Measurements from ENCODE around the gene MKRN2. TPM values are rescaled to one million over a fixed set of nuclear protein-coding genes. Genes with fewer than 3 reads are reported as not detected.

MKRN2 gene
- total and polyA plus RNA-seq, 7 donors: 11.6 to 37.4 (median 27.4) TPM

GRCh38 chr3:12633108-12633507, 76.2 kb downstream of the MKRN2 start:
- TF ChIP-seq EP300 (IDR thresholded peaks at IDR 0.05) (no peak), POLR2A (IDR thresholded peaks at IDR 0.05) (no peak), CTCF (IDR thresholded peaks at IDR 0.05) (no peak), POLR2AphosphoS5 (IDR thresholded peaks at IDR 0.05) (no peak)
- H3K27ac ChIP-seq: no peak overlapping the region
- intact Hi-C loops (cut with DNase I): no loop called here
- no peaks in the 10 kb centered on the region for H3K36me3 ChIP-seq
- H3K9me3 ChIP-seq: no peaks in the 10 kb centered on the region
- no peak for DNase-seq
- H3K4me3 ChIP-seq: no peak overlapping the region
- no peaks in the 10 kb centered on the region for H3K27me3 ChIP-seq
- peaks cover 0 to 37% (median 25%) of the 10 kb centered on the region in 4 donors for H3K4me1 ChIP-seq
- 92 to 94% methylated on average over 4 of the region's 4 CpGs for WGBS, 2 donors

Small RNAs within 50 kb of the gene (small RNA-seq; reads per million reads assigned to genes)
- gene RF00017 (0 reads per million in 3 donors), gene RNA5SP123 (0 reads per million in 3 donors), gene RNU6-377P (0 reads per million in 3 donors)

Other genes with a start within 250 kb of the MKRN2 start
- 10 to 100 TPM; 16.1 to 23.0 (median 20.4) TPM for gene TSEN2, start 72.6 kb upstream of the MKRN2 start, total RNA-seq
- gene TSEN2, start 72.6 kb upstream of the MKRN2 start, polyA plus RNA-seq: 10 to 100 TPM in 1 of 3 donors, 1 to 10 TPM in 2; 4.2 to 16.0 (median 5.3) TPM
- gene MKRN2OS, start 11.6 kb upstream of the MKRN2 start, total RNA-seq: not detected
- 10 to 100 TPM in 2 of 3 donors, 1 to 10 TPM in 1; 4.0 to 14.6 (median 10.8) TPM for gene MKRN2OS, start 11.6 kb upstream of the MKRN2 start, polyA plus RNA-seq
- 100 to 1,000 TPM in 1 of 4 donors, 10 to 100 TPM in 3; 83.8 to 101 (median 95.1) TPM for gene RAF1, start 107.0 kb downstream of the MKRN2 start, total RNA-seq
- 10 to 100 TPM; 45.0 to 62.0 (median 56.0) TPM for gene RAF1, start 107.0 kb downstream of the MKRN2 start, polyA plus RNA-seq
- not detected for gene TMEM40, start 202.2 kb downstream of the MKRN2 start, total RNA-seq
- gene TMEM40, start 202.2 kb downstream of the MKRN2 start, polyA plus RNA-seq: under 1 TPM in 2 of 3 donors, not detected in 1; 0.10 to 0.60 TPM
- 10 to 100 TPM; 10.7 to 24.9 (median 14.6) TPM for gene CAND2, start 239.6 kb downstream of the MKRN2 start, total RNA-seq
- gene CAND2, start 239.6 kb downstream of the MKRN2 start, polyA plus RNA-seq: 1 to 10 TPM in 1 of 3 donors, under 1 TPM in 1, not detected in 1; 0.60 to 1.5 TPM